Astrocyte of the spinal cord (primary cell): Measurements from ENCODE around the gene POFUT2.
"Not testable (repeated sequence)": the region's sequence is repeated elsewhere in the genome, so short reads cannot be mapped to it uniquely, and the experiment has no call there.

Experiments used
- DNase-seq: peaks from one replicate; pipeline ENCODE4 v3.0.0; 2011; ENCODE audit warnings: low read depth, low spot score
- H3K4me3 ChIP-seq: 2 replicates; pipeline ENCODE4 v1.5.1; 2011; ENCODE audit warnings: low read depth, mild to moderate bottlenecking, low read length, moderate library complexity
- CTCF ChIP-seq: IDR thresholded peaks from 2 replicates; pipeline ENCODE4 v1.5.1; 2012; ENCODE audit warnings: low read depth, mild to moderate bottlenecking, low read length, inconsistent platforms
- in situ Hi-C: cut with HindIII; loops from 2 replicates; pipeline ENCODE4 v1.10.0; 2017; ENCODE audit warnings: low sequenced_read_pairs

Gene POFUT2

GRCh38 chr21:45318146-45318555 is 30.5 kb upstream of the POFUT2 start:
- in situ Hi-C loops: no loop called here
- H3K4me3 ChIP-seq: no peak overlapping the region
- TF ChIP-seq CTCF: no peak
- DNase-seq: no peak

- in situ Hi-C loops: no loop called here
- no peak for TF ChIP-seq CTCF
Measured at GRCh38 chr21:45317398-45318145, 29.9 kb upstream of the POFUT2 start.

GRCh38 chr21:45316871-45317397 is 29.2 kb upstream of the POFUT2 start:
- no peak for DNase-seq
- H3K4me3 ChIP-seq: no peak overlapping the region
- no peak for TF ChIP-seq CTCF
- in situ Hi-C loops: no loop called here

More at GRCh38 chr21:45317398-45318145, 29.9 kb upstream of the POFUT2 start:
- DNase-seq: peak; percentile 81
- H3K4me3 ChIP-seq: no peak overlapping the region

GRCh38 chr21:45315676-45316470 is 28.2 kb upstream of the POFUT2 start:
- in situ Hi-C loops, DNase-seq, H3K4me3 ChIP-seq: not testable (repeated sequence)

- TF ChIP-seq CTCF: no peak
- DNase-seq: no peak
- no peak overlapping the region for H3K4me3 ChIP-seq
- in situ Hi-C loops: no loop called here
Measured at GRCh38 chr21:45313682-45314081, 26.0 kb upstream of the POFUT2 start.

GRCh38 chr21:45313015-45313414 is 25.3 kb upstream of the POFUT2 start:
- no peak for DNase-seq

More at GRCh38 chr21:45313015-45313414, 25.3 kb upstream of the POFUT2 start:
- in situ Hi-C loops: no loop called here
- no peak for TF ChIP-seq CTCF
- no peak overlapping the region for H3K4me3 ChIP-seq
